Fibroblast of skin of left biceps (primary cell): ENCODE measurements around the gene TLR9.
"Not testable (repeated sequence)": the region's sequence is repeated elsewhere in the genome, so short reads cannot be mapped to it uniquely, and the experiment has no call there.

Experiments
- DNase-seq, 2 experiments: peaks; one replicate each; pipeline ENCODE4 v3.0.0-alpha.2; 2013; ENCODE audit warnings: low read depth in 2 of 2

TLR9 gene, protein sequence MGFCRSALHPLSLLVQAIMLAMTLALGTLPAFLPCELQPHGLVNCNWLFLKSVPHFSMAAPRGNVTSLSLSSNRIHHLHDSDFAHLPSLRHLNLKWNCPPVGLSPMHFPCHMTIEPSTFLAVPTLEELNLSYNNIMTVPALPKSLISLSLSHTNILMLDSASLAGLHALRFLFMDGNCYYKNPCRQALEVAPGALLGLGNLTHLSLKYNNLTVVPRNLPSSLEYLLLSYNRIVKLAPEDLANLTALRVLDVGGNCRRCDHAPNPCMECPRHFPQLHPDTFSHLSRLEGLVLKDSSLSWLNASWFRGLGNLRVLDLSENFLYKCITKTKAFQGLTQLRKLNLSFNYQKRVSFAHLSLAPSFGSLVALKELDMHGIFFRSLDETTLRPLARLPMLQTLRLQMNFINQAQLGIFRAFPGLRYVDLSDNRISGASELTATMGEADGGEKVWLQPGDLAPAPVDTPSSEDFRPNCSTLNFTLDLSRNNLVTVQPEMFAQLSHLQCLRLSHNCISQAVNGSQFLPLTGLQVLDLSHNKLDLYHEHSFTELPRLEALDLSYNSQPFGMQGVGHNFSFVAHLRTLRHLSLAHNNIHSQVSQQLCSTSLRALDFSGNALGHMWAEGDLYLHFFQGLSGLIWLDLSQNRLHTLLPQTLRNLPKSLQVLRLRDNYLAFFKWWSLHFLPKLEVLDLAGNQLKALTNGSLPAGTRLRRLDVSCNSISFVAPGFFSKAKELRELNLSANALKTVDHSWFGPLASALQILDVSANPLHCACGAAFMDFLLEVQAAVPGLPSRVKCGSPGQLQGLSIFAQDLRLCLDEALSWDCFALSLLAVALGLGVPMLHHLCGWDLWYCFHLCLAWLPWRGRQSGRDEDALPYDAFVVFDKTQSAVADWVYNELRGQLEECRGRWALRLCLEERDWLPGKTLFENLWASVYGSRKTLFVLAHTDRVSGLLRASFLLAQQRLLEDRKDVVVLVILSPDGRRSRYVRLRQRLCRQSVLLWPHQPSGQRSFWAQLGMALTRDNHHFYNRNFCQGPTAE

GRCh38 chr3:52225452-52226228, at the start of gene TLR9:
TLR9 (minus strand) TSS chr3:52225645; CDS start chr3:52225529, 116 bp downstream.
- no peak for DNase-seq

- not testable (repeated sequence) for DNase-seq
Observed at GRCh38 chr3:52274781-52275180, 49.3 kb upstream of the TLR9 start.

DNA sequence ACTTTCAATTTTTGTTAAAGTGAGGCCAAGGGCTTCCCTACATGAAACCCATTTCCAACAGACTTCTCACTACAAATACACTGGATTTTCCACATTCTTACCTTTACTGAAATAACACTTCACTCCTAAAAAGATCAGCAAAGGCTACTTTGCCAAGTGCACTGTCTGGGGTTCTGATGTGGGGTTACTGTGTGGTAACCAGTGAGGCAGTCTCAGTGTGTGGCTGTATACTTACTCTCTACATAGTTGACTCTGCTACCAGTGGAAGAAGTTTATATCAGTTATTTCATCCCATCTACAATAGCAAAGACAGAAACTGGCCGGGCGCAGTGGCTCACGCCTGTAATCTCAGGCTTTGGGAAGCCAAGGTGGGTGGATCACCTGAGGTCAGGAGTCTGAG, 47.4 kb upstream of the TLR9 start:
- DNase-seq = no peak

DNA sequence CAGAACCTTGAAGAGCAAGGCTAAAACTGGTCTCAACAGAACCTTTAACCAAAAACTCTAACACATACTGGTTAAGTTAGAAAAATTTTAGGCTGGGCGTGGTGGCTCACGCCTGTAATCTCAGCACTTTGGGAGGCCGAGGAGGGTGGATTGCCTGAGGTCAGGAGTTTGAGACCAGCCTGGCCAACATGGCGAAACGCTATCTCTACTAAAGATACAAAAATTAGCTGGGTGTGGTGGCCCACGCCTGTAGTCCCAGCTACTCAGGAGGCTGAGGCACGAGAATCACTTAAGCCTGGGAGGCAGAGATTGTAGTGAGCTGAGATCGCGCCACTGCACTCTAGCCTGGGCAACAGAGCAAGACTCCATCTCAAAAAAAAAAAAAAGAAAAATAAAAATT, 46.7 kb upstream of the TLR9 start:
- not testable (repeated sequence) for DNase-seq

DNA sequence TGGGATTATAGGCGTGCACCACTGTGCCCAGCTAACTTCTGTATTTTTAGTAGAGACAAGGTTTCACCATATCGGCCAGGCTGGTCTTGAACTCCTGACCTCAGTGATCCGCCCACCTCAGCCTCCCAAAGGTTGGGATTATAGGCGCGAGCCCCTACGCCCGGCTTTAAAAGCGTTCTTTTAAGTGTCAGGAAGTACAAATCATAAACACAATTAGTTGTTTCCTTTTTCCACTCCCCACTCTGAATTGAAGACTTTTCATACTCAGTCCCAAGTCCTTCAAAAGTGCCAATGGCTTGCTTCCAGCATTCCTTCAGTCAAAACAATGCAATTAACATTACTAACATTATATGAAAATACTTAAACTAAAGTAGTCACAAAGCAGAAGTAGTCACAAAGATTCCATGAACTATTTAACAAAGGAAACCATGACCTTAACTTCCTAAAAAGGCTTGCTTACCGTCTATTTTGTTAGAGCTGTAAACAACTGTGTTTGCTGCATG, 44.9 kb upstream of the TLR9 start:
- DNase-seq = no peak

- no peak for DNase-seq
Observed at GRCh38 chr3:52269776-52270175, 44.3 kb upstream of the TLR9 start.

DNA sequence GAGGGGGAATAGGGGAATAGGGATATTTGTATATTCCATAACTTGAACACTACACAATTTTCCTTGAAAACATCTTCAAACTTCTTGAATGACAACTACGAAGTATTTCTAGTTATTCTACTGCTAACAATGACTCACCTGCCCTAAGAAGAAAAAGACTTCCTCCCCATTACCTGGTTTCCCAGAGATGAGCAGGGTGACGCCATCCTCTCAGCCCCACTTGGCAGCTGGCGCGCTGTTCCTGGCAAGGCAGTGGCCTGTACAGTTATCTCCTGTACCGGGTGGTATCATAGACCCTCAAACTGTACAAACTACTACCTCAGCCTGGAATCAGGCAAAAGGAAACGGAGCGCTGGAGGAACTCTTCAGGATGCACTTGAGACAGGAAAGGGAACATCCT, 42.6 kb upstream of the TLR9 start:
- DNase-seq = no peak

- DNase-seq = no peak
Observed at GRCh38 chr3:52265387-52265786, 39.9 kb upstream of the TLR9 start.

GRCh38 chr3:52262447-52262846, 37.0 kb upstream of the TLR9 start:
- DNase-seq = no peak

DNA sequence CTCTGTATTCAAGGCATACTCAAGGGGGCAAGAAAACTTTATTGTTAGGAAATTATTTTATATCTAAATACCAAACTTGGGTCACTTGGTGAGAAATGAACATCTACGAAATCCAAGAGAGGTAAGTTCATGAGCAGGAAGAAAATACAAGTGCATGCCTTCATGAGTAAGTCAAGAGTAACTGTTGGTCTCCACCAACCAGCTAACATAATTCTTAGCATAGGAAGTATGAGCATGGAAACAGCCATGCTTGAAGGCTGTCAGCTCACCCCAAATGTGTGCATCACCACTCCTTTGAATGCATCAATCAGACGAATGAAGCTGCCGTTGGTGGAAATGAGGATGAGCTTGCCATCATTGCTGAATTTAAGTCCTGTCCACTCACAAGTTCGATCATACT, 34.0 kb upstream of the TLR9 start:
- no peak for DNase-seq

- DNase-seq = no peak
Observed at GRCh38 chr3:52259035-52259434, 33.6 kb upstream of the TLR9 start.

DNA sequence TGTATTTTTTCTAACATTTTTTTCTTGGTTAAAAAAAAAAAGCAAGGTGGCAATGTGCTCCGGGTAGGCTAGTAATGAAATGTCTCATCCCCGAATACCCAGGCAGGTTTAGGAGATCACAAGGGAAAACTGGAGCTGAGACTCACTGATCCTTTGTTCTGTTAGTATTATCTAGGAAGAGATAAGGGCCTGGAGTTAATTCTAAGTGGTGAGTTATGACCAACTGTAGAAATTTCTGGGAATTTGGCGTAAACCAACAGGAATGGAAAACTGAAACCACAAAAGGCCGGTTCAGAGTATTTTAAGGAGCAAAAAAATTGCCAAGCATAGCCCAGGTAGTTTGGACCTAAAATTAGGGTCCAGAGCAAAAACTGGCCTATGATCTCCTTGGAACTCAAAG, 32.5 kb upstream of the TLR9 start:
- DNase-seq = no peak

DNA sequence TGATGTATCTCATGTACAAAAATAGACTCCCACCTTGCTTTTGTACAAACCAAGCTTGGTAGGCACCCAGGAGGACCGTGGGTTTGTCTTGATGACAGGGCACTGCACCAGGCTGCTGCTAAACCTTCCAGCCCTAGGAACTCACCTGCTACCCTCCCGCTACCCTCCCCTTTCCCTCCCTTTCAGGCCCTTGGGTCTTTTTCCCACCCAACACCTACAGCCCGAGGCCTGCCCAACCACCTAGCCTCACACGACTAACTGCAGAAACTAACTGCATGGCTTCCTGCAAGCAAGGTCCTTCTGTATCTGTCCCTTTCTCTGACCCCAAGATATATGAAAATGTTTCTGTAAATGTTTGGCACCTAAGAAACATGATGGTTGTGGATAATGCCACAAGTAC, 31.2 kb upstream of the TLR9 start:
- DNase-seq = no peak

GRCh38 chr3:52256159-52256558, 30.7 kb upstream of the TLR9 start:
- no peak for DNase-seq

GRCh38 chr3:52254608-52255007, 29.2 kb upstream of the TLR9 start:
- DNase-seq = no peak

DNA sequence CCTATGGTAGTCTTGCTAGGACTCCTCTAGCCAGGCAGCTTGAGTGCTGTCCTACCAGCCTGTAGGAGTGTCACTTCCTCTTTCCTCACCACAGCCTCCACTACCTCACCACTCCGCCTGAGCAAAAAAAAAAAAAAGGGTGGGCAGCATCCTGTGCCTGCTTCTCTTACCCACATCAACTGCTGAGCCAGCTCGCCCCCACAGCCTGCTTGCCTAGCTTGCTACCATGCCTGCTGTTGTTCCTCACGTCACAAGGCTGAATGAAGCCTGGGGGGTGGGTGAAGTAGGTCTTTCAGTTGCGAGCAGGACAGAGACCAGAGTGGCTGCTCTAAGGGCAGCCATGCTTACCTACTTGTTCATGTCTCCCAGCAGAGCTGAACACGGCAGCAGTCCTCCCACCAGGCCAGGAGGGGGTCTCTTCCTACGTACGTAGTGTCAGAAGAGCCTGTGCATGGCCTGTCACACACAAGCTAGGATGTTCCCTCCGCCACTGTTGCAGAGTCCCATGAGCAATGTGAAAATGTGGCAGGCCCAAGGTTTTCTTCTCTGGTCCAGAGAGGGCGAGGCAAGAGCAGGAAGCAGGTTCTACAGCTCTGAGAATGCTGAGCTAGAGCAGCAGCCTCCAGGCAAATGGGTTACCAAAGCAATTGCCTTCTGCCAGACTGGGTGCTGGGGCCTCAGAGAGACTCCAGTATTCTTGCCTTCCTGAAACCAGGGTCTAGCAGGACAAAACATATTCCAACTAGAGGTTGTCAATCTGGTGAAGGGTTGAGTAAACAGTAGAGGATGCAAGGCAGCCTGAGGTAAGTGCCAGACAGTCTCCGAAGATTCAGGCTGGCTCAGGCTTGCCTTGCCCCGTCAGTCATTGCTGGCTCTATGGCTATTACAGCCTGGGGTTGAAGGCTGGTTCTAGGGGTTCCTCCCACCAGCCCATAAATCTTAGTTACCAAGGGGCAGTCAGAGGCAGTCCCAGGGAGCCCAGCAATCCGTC, 28.2 kb upstream of the TLR9 start:
- DNase-seq = no peak

DNA sequence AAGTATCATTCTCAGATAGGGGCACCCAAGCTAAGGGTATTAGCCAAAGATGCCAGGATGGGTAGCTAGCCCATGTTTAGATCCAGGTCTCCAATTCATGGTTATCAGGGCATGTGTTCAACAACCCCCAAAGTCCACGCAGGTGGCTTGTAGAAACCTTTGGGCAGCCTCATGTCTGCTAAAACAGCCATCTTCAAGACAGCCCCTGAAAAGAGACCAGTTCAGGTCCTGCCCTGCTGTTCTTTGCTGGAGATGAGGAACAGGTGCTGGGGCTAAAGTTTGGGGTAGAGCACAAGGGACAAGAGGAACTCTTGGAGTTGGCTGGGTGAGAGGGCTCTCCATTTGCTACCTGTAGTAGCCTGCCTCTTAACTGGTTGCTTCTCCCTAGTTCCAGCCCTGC, 24.7 kb upstream of the TLR9 start:
- DNase-seq = no peak

- no peak for DNase-seq
Observed at GRCh38 chr3:52249683-52250082, 24.2 kb upstream of the TLR9 start.

DNA sequence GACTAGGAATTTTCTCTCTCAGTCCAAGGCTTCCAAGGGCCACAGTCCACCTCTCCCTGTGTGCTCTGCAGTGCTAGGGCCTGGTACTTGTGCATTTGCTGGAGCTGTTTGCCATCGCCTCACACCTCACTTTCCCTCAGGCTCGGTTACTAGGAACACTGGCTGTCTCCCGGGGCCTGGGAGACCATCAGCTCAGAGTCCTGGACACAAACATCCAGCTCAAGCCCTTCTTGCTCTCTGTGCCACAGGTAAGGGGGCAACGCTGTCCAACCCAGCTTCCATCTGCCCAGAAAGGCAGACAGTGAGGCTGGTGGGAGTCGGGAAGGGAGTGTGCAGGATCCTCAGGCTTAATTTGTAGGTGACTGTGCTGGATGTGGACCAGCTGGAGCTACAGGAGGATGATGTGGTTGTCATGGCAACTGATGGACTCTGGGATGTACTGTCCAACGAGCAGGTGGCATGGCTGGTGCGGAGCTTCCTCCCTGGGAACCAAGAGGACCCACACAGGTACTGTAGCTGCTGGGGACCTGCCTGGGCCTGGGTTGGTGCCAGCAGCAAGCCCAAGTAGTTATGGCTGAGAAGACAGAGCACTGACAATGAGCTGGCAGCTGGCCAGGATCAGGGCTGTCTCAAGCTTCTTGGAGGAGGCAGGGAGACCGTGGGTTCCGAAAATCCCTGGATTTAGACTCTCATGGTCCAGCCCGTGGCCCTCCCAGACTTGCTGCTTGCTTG, 23.5 kb upstream of the TLR9 start:
- DNase-seq = no peak

DNA sequence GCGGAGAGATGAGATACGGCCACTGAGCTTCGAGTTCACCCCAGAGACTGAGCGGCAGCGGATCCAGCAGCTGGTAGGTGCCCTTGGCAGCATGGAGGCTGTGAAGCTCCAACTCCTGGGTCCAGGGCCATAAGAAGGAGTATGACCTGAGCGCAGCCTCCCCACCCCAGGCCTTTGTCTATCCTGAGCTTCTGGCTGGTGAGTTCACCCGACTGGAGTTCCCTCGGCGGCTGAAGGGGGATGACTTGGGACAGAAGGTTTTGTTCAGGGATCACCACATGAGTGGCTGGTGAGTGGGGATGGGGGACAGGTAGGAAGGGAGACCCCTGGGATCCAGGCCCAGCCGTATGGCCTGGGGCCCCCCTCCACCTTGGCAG, 22.7 kb upstream of the TLR9 start:
- no peak for DNase-seq
